Naive thymus-derived CD8-positive, alpha-beta T cell (primary cell): ENCODE measurements around the gene TMA7. TPM values are rescaled to one million over a fixed set of nuclear protein-coding genes. Genes with fewer than 3 reads are reported as not detected.
A peak's percentile ranks its signal among the peaks of the same experiment; 100 is the strongest.
"Not testable (repeated sequence)": the region's sequence is repeated elsewhere in the genome, so short reads cannot be mapped to it uniquely, and the experiment has no call there.

Experiments
- ATAC-seq, 2 donors: fragments of 150-1000 bp; cut with Tn5 transposase in 1 of 2; sonication (Bioruptor Pico), chemical (Tn5 transposase) in 1 of 2; 1 replicate in 1 of 2; 2 replicates in 1 of 2; pipeline ENCODE4 v1.10.0; 2021; ENCODE audit warnings: mild to moderate bottlenecking in 2 of 2, moderate library complexity in 2 of 2
- POLR2A ChIA-PET: fragments of 350-600 bp; sonication (Branson Sonifier 250); formaldehyde crosslinking; loops from one replicate; lab custom pipeline; 2021; ENCODE audit warnings: antibody characterized with exemption; lab: Charles Lee
- DNase-seq, 10 donors: peaks; one replicate each; pipeline versions ENCODE4 v3.0.0 to v3.0.0-alpha.2; 2020 to 2022
- H3K27ac Mint-ChIP-seq, 10 donors: one replicate each; pipeline ENCODE4 v1.8.0; 2020 to 2022; ENCODE audit warnings: mild to moderate bottlenecking in 10 of 10, mixed read lengths in 10 of 10, moderate library complexity in 4 of 10, inconsistent platforms in 1 of 10
- H3K27me3 Mint-ChIP-seq, 5 donors: one replicate each; pipeline ENCODE4 v1.8.0; 2021 to 2022; ENCODE audit warnings: mixed read lengths in 5 of 5
- H3K36me3 Mint-ChIP-seq, 3 donors: one replicate each; pipeline ENCODE4 v1.8.0; 2020 to 2022; ENCODE audit warnings: mixed read lengths in 3 of 3, mild to moderate bottlenecking in 2 of 3, inconsistent platforms in 1 of 3
- H3K4me1 Mint-ChIP-seq, 4 donors: one replicate each; pipeline ENCODE4 v1.8.0; 2021 to 2022; ENCODE audit warnings: mixed read lengths in 4 of 4
- H3K4me3 Mint-ChIP-seq, 10 donors: one replicate each; pipeline ENCODE4 v1.8.0; 2020 to 2022; ENCODE audit warnings: mild to moderate bottlenecking in 10 of 10, mixed read lengths in 10 of 10, moderate library complexity in 6 of 10, inconsistent platforms in 1 of 10
- H3K9me3 Mint-ChIP-seq, 9 donors: one replicate each; pipeline ENCODE4 v1.8.0; 2020 to 2022; ENCODE audit warnings: mixed read lengths in 9 of 9, mild to moderate bottlenecking in 3 of 9, inconsistent platforms in 1 of 9, moderate library complexity in 1 of 9
- polyA plus RNA-seq, 3 donors: library from polyadenylated mRNA; unstranded; fragments of 300-500 nt; fragmentation: Illumina TruSeq; gene quantifications; one replicate each; pipeline ENCODE4 v1.2.3, GENCODE V29; 2021
- total RNA-seq, 8 experiments: library from RNA in 2 of 8; stranded (reverse) in 2 of 8; gene quantifications; one replicate each; pipeline ENCODE4 v1.2.3 and lab custom pipeline; 2021 to 2026

TMA7 gene
- total RNA-seq (100 to 1,000 TPM; 274 to 291 TPM), polyA plus RNA-seq (100 to 1,000 TPM; 714 to 931 (median 847) TPM), total RNA-seq (lab: John Stamatoyannopoulos, UW) (103 to 166 (median 112) reads per million in 6 experiments)

DNA sequence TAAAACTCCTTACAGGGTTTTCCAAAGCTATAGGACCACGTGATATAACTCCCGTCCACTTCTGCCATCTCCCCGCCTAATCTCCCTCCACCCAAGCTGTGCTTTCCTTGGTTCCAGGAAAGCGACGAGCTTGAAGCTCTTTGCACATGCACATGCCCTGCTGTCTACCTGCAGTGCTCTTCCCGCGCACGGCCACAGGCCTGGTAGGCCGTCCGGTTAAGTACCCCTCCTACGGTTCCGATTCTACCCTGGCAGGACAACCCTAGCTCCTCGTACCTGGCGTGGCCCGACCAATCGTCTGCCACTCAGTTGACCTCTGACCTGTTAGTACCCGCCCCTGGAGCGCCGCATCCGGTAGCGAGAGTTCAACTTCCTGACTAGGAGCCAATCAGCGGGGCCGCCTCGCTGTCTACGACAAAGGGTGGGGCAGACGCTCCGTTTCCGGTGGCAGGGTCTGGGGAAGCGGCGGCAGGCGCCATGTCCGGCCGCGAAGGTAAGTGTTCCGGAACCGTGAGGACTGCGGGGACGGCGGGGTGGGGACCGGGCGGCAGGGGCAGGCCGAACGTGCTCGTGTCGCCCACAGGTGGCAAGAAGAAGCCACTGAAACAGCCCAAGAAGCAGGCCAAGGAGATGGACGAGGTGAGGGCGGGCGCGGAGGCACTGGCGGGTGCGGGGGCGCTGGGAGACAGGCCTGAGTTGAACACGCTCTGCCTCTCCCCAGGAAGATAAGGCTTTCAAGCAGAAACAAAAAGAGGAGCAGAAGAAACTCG, at the start of gene TMA7, which contains the start of gene CCDC51:
TSS of gene TMA7 (plus strand) at position 438 of the 770 bp plus-strand sequence. CDS start at position 478, 40 bp downstream.
TSS of gene CCDC51 (minus strand) at position 300 of the 770 bp plus-strand sequence. CDS start 4,991 bp downstream, outside the sequence.
- no peaks in the 10 kb centered on the region for H3K27me3 Mint-ChIP-seq

DNA sequence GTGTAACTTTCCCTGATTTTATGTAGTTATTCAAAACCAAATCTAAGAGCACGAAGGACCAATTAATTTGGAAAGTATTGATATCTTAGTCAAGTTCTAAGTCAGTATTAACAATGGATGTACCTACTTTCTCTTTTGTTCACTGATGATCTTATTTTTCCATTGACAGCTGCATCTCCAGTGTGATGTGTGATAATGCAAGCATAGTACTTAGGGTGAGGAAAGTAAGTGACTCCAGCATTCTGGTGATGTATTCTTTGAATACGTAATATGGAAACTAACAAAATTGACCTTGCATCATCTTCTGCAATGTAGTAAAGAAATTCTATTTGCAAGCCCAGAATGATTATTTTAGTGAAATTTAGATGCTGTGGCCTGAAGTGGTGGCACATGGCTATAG, 45.7 kb upstream of the TMA7 start:
- DNase-seq (no peak), ATAC-seq (no peak)
- no peaks in the 10 kb centered on the region for H3K36me3 Mint-ChIP-seq
- H3K4me3 Mint-ChIP-seq, result no peak overlapping the region
- H3K9me3 Mint-ChIP-seq, result no peaks in the 10 kb centered on the region
- no peaks in the 10 kb centered on the region for H3K4me1 Mint-ChIP-seq
- H3K27ac Mint-ChIP-seq, result no peak overlapping the region
- POLR2A ChIA-PET, result no interaction called here
- peaks cover 0 to 19% (median 13%) of the 10 kb centered on the region in 5 donors for H3K27me3 Mint-ChIP-seq

More for the DNA sequence above, at the start of gene TMA7, which contains the start of gene CCDC51:
- Mint-ChIP-seq H3K27ac (peak within 1 kb of the TSS; percentile 95 to 100 (median 99)), H3K4me3 (peak within 1 kb of the TSS; percentile 89 to 100 (median 97)), H3K4me1 (peaks cover 15 to 51% (median 39%) of the 10 kb centered on the region in 4 donors), H3K9me3 (no peaks in the 10 kb centered on the region), H3K36me3 (peaks cover 0 to 40% (median 3%) of the 10 kb centered on the region in 3 donors)
- DNase-seq, result peak; percentile 93 to 99 (median 96)
- POLR2A ChIA-PET, result interaction anchor here (0.6 to 4.1 kb wide), 26 partner anchors 9 to 277 kb away, joined by 3 to 37 read pairs (median 5); partner anchors contain the start of genes IP6K2, NME6, PFKFB4 and PLXNB1
- peak; percentile 92 to 93 for ATAC-seq

DNA sequence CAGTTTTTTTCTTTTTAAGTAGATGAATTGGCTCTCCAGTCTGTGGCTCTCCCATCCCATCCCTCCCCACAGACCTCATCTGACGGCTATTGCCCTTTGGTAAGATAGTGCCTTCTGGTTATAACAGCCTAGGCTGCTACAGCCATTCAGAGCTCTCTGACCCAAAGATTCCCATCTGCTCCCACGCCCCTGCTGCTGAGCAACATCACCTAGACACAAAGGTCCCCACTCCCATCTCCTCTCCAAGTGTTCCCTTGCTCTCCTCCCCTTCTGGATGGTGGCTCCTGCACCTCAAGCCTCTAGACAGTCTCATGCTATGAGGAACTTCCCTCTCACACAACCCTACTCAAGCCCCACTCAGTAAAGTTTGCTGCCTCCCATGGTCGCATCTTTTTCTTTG, 44.3 kb upstream of the TMA7 start:
- Mint-ChIP-seq H3K4me1 (no peaks in the 10 kb centered on the region), H3K4me3 (no peak overlapping the region), H3K36me3 (no peaks in the 10 kb centered on the region), H3K9me3 (no peaks in the 10 kb centered on the region), H3K27ac (no peak overlapping the region), H3K27me3 (peaks cover 4 to 17% (median 16%) of the 10 kb centered on the region in 5 donors)
- no peak for ATAC-seq
- POLR2A ChIA-PET, result no interaction called here
- peak in 1 of 10 donors; percentile 10 for DNase-seq

DNA sequence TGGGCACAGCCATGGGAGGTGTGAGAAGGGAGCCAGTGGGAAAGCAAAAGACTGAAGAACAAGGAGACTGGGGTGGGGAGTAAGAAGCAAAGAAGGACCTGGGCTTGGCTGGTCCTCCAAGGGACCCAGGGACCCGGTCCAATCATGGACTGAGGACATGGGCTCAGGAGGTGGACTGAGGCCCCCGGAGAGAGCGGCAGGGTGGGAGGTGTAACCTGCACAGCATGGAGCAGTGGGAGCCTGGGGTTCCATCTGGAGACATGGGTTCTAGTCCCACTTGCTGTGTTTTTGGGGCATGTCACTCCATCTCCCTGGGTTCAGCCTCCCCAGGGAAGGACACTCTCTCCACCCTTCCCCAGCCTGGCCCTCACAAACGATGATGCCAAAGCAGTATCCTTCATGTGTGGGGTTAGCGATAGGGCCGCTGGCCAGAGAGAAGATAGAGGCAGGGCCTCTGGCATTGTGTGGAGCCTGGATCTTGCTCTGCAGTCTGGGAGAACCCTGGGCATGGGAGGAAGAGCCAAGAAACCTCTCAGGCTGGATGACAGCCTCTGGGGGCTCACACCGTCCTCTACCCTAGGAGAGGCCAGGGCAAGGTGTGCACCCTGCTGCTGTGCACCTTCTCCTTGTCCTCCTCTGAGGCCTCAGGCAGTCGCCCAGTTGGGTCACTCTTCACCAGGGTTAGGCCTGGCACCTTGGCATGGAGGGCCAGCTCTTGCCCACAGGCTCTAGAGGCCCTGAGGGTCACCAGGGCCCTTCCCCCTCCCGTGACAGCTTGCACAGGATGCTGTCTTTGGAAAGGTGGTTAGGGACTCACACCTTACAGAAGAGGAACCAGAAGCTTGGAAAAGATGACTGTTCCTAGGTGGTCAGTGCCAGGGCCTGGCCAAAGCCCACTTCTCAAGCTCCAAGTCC, 42.0 kb upstream of the TMA7 start:
- no peaks in the 10 kb centered on the region for H3K4me1 Mint-ChIP-seq
- H3K27me3 Mint-ChIP-seq, result peaks cover 7 to 11% (median 8%) of the 10 kb centered on the region in 5 donors
- no peaks in the 10 kb centered on the region for H3K36me3 Mint-ChIP-seq
- H3K4me3 Mint-ChIP-seq, result no peak overlapping the region
- no peaks in the 10 kb centered on the region for H3K9me3 Mint-ChIP-seq
- DNase-seq (no peak), ATAC-seq (no peak)
- POLR2A ChIA-PET, result interaction anchor here (0.6 to 1.5 kb wide), 2 partner anchors 151 to 211 kb away, joined by 3 read pairs; partner anchors contain the start of gene UQCRC1
- H3K27ac Mint-ChIP-seq, result peak overlapping the region in 1 of 10 donors; percentile 48

DNA sequence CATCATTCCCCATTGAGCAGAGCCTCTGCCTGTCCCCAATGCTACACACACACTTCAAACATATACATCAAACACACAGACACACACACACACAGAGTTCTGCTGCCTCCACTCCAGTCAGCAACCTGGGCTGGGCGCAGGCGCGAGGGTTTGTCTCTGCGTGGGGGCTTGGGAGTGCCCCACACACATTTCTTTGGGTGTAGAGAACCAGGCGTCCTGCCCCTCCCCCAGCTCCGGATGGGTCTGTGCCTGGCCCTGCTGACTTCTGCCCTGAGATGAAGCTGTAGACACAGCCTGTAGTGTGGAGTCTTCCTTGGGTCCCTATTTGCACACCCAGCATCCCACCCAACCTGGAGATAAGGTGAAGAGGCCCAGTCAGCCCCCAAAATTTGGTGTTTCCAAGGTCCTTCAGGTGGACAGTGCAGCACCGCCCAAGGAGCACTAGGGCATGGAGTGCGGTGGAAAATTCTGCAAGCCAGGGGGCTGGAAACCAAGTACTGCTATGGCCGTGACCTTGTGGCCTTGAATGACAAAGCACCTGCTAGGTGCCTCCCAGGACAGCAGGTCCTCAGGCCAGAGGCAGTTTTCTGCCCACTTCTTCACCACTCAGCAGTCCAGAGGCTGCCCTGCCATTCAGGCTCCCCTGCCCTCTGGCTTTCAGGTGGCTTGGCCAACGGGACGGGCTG, 41.2 kb upstream of the TMA7 start:
- Mint-ChIP-seq H3K9me3 (no peaks in the 10 kb centered on the region), H3K4me3 (no peak overlapping the region), H3K27ac (no peak overlapping the region), H3K27me3 (peaks cover 5 to 11% (median 6%) of the 10 kb centered on the region in 5 donors), H3K4me1 (no peaks in the 10 kb centered on the region), H3K36me3 (no peaks in the 10 kb centered on the region)
- ATAC-seq (no peak), DNase-seq (peak in 1 of 10 donors; percentile 37)
- POLR2A ChIA-PET, result interaction anchor here (0.6 to 1.5 kb wide), 2 partner anchors 150 to 210 kb away, joined by 3 read pairs; partner anchors contain the start of gene UQCRC1

DNA sequence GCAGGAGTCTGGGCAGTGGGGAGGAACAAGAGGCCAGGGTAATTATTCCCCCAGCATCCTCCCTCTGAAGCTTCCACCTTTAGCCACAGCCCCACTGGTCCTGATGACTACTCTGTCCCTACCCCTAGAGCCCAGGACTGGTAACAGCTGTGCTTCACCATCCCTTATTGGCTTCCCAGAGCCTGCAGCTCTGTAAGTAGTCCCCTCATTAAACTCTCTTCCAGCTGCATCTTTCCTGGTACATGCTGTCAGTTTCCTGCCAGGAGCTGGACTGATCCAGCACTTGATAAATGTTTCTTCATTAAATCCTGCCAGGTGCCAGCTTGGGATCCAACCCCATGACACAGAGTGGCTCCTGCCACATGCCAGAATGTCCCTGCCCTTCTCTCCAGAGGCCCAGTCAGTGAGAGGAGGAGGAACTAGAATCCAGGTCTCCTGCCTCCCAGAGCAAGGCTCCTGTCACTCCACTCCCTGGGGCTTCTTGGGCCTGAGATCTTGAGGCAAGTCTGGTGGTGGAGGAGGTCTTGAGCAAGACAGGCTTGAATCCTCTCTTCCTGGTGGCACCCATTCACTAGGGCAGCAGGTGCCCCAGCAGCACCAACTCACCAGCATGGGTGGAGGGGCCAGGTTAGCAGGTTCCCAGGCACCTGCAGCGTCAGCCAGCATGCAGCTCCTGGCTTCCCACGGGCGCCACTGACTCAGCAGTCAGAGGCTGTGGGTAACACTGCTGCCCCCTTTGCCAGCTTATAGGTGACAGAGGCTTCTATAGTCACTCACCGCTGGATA, 40.5 kb upstream of the TMA7 start:
- H3K9me3 Mint-ChIP-seq, result no peaks in the 10 kb centered on the region
- peak overlapping the region in 1 of 10 donors; percentile 66 for H3K27ac Mint-ChIP-seq
- POLR2A ChIA-PET, result interaction anchor here (1.0 to 1.5 kb wide), 2 partner anchors 111 to 149 kb away, joined by 3 to 4 read pairs; no protein-coding TSS in a partner anchor
- peaks cover 5 to 11% (median 6%) of the 10 kb centered on the region in 5 donors for H3K27me3 Mint-ChIP-seq
- no peak overlapping the region for H3K4me3 Mint-ChIP-seq
- H3K4me1 Mint-ChIP-seq, result no peaks in the 10 kb centered on the region
- H3K36me3 Mint-ChIP-seq, result no peaks in the 10 kb centered on the region
- peak in 2 of 10 donors; percentile 15 to 38 for DNase-seq
- ATAC-seq, result no peak

DNA sequence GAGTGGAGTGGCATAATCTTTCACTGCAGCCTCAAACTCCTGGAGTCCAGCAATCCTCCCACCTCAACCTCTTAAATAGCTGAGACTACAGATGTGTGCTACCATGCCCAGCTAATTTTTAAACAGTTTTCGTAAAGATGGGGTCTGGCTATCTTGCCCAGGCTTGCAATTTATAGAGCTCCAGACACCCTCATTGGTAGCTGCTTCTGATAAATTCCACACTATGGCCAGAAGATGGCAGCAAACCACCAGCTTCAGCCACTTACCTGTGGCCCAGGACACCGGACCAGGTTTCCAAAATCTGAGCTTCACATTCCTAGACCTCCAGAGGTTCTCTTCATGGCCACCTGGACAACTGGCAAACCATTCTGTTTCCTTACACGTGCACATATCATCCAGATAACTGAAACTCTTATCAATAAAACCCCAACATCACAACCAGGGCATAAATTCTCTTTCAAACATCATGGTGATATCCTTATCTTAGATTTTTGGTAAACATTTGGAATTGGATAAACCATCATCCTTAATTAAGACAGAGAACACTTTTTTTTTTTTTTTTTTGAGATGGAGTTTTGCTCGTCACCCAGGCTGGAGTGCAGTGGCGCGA, 39.1 kb upstream of the TMA7 start:
- ATAC-seq (peak; percentile 83 to 94), DNase-seq (peak; percentile 33 to 84 (median 67))
- Mint-ChIP-seq H3K27ac (no peak overlapping the region), H3K4me3 (no peak overlapping the region), H3K36me3 (no peaks in the 10 kb centered on the region), H3K9me3 (no peaks in the 10 kb centered on the region), H3K4me1 (no peaks in the 10 kb centered on the region), H3K27me3 (peaks cover under 1 to 8% (median 4%) of the 10 kb centered on the region in 5 donors)
- POLR2A ChIA-PET, result interaction anchor here (1.0 to 1.4 kb wide), 8 partner anchors 35 to 160 kb away, joined by 3 to 7 read pairs (median 4); partner anchors contain the start of genes CCDC51, NME6 and TMA7

DNA sequence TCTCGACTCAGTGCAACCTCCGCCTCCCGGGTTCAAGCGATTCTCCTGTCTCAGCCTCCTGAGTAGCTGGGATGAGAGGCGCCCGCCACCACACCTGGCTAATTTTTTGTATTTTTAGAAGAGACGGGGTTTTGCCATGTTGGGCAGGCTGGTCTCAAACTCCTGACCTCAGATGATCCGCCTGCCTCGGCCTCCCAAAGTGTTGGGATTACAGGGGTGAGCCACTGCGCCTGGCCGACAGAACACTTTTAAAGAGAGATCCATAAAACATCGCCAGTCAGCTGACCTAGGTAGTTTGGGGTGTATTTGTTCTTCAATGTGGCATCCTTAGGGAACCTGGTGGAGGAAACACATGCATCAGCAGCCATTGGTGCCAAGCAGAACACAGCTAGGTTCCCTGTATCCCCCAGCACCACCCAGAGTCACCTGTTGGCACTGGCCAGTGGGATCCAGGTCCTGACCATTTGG, 38.6 kb upstream of the TMA7 start:
- not testable (repeated sequence) for H3K4me1 Mint-ChIP-seq, H3K4me3 Mint-ChIP-seq, H3K36me3 Mint-ChIP-seq, ATAC-seq, H3K27ac Mint-ChIP-seq, H3K27me3 Mint-ChIP-seq, H3K9me3 Mint-ChIP-seq
- POLR2A ChIA-PET, result interaction anchor here (1.0 to 1.4 kb wide), 7 partner anchors 34 to 159 kb away, joined by 3 to 7 read pairs (median 4); partner anchors contain the start of genes CCDC51, NME6 and TMA7
- peak in 1 of 10 donors; percentile 35 for DNase-seq

DNA sequence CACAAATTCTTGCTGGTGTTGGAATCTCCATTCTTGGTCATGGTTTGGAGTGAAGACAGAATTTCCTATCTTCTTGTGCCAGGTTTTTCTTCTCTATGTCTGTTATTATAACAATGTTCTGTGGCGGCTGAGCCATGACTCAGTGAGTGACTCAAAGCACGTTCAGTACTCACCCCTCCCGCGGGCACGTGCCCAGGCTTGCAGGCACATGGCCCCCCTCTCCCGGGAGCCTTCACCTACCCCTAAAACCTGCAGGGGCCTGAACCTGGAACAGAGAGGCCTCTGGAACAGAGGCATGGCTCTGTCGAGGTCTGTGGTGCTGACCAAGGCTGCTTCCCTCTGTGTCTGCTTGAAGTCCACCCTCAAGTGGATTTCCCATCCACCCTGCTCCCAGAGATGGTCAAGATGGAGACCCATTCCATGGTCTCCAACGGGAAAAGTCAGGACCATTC, 37.8 kb upstream of the TMA7 start:
- DNase-seq (peak in 1 of 10 donors; percentile 51), ATAC-seq (no peak)
- Mint-ChIP-seq H3K4me3 (no peak overlapping the region), H3K4me1 (no peaks in the 10 kb centered on the region), H3K27ac (no peak overlapping the region), H3K36me3 (no peaks in the 10 kb centered on the region), H3K27me3 (peaks cover 0 to 8% (median 4%) of the 10 kb centered on the region in 5 donors), H3K9me3 (no peaks in the 10 kb centered on the region)
- POLR2A ChIA-PET, result interaction anchor here (1.0 kb wide), 1 partner anchor 159 kb away, joined by 7 read pairs; no protein-coding TSS in a partner anchor

DNA sequence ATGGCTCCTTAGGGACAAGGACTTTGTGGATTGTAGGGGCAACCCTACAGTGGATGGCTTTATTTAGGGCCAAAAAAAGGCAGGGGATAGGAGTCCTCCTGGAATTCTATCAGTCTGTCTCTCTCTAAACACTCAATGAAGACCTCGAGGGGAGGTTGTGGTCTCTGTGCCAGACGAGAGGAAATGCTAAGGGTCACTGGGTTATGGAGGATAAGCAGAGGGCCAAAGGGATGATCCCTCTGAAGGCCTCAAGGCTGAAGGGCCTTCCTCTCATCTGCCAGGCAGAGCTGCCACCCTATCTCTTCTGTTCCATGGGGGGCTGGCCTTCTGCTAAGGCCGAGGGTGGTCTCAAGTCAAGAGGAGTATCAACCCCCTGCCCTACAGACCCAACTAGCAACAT, 37.1 kb upstream of the TMA7 start:
- Mint-ChIP-seq H3K36me3 (no peaks in the 10 kb centered on the region), H3K4me3 (no peak overlapping the region), H3K4me1 (no peaks in the 10 kb centered on the region), H3K9me3 (no peaks in the 10 kb centered on the region), H3K27me3 (peaks cover 0 to 8% (median 3%) of the 10 kb centered on the region in 5 donors), H3K27ac (peak overlapping the region in 1 of 10 donors; percentile 32)
- POLR2A ChIA-PET, result no interaction called here
- DNase-seq (peak in 1 of 10 donors; percentile 45), ATAC-seq (no peak)
